ENCODE data around the gene NCCRP1.

NCCRP1 gene

GRCh38 chr19:39180749-39181148 is 16.0 kb upstream of the NCCRP1 start:
- DNase-seq (ENCODE audit: low read depth): no peak

GRCh38 chr19:39181500-39182173 is 15.1 kb upstream of the NCCRP1 start:
- no peak for DNase-seq (ENCODE audit: low read depth)

- no peak for DNase-seq (ENCODE audit: low read depth)
Observed at GRCh38 chr19:39182174-39182505, 14.6 kb upstream of the NCCRP1 start.

- no peak for DNase-seq (ENCODE audit: low read depth)
Observed at GRCh38 chr19:39183104-39183503, 13.7 kb upstream of the NCCRP1 start.

- no peak for DNase-seq (ENCODE audit: low read depth)
Observed at GRCh38 chr19:39186391-39186790, 10.4 kb upstream of the NCCRP1 start.

- no peak for DNase-seq (ENCODE audit: low read depth)
Observed at GRCh38 chr19:39187552-39187943, 9.2 kb upstream of the NCCRP1 start.

- no peak for DNase-seq (ENCODE audit: low read depth)
Observed at GRCh38 chr19:39188960-39189359, 7.8 kb upstream of the NCCRP1 start.

- no peak for DNase-seq (ENCODE audit: low read depth)
Observed at GRCh38 chr19:39190768-39191167, 6.0 kb upstream of the NCCRP1 start.

- DNase-seq (ENCODE audit: low read depth): no peak
Observed at GRCh38 chr19:39192846-39193245, 3.9 kb upstream of the NCCRP1 start.

- DNase-seq (ENCODE audit: low read depth): no peak
Observed at GRCh38 chr19:39193803-39194202, 3.0 kb upstream of the NCCRP1 start.

GRCh38 chr19:39194832-39195542 is 1.8 kb upstream of the NCCRP1 start:
- DNase-seq (ENCODE audit: low read depth): no peak

- no peak for DNase-seq (ENCODE audit: low read depth)
Observed at GRCh38 chr19:39195755-39196154, 1.0 kb upstream of the NCCRP1 start.

- DNase-seq (ENCODE audit: low read depth): no peak
Observed at GRCh38 chr19:39196320-39196719, 444 bp upstream of the NCCRP1 start.

- DNase-seq (ENCODE audit: low read depth): no peak
Observed at GRCh38 chr19:39197808-39198207, 1.0 kb downstream of the NCCRP1 start.

- DNase-seq (ENCODE audit: low read depth): peak; percentile 15
Observed at GRCh38 chr19:39199025-39199424, 2.3 kb downstream of the NCCRP1 start.

GRCh38 chr19:39200066-39200802 is 3.5 kb downstream of the NCCRP1 start:
- DNase-seq (ENCODE audit: low read depth): no peak

GRCh38 chr19:39200803-39201115 is 4.0 kb downstream of the NCCRP1 start:
- no peak for DNase-seq (ENCODE audit: low read depth)

GRCh38 chr19:39202998-39203355 is 6.2 kb downstream of the NCCRP1 start:
- no peak for DNase-seq (ENCODE audit: low read depth)

GRCh38 chr19:39203372-39204341 is 6.9 kb downstream of the NCCRP1 start, which contains the start of gene SYCN:
SYCN (minus strand) TSS chr19:39204263; CDS start chr19:39204254, 9 bp downstream.
- no peak for DNase-seq (ENCODE audit: low read depth)

- DNase-seq (ENCODE audit: low read depth): no peak
Observed at GRCh38 chr19:39205449-39205764, 8.6 kb downstream of the NCCRP1 start.

GRCh38 chr19:39206122-39206521 is 9.4 kb downstream of the NCCRP1 start:
- DNase-seq (ENCODE audit: low read depth): no peak

- no peak for DNase-seq (ENCODE audit: low read depth)
Observed at GRCh38 chr19:39207293-39207836, 10.6 kb downstream of the NCCRP1 start.
